A549 (cell line): Measurements from ENCODE around the gene SRSF11. TPM values are rescaled to one million over a fixed set of nuclear protein-coding genes. Genes with fewer than 3 reads are reported as not detected.

Experiments used
- polyA plus RNA-seq, 4 experiments: library from polyadenylated mRNA; depleted of rRNA in 3 of 4; stranded (reverse); fragments of >200 nt; fragmentation: RNase III in 1 of 4; extraction: RNeasy Plus Mini Kit Qiagen cat#74134 plus additional on column Dnase treatment in 1 of 4; gene quantifications; 2 replicates in 3 of 4; 3 replicates in 1 of 4; pipeline ENCODE4 v1.2.3, GENCODE V29; 2011 to 2017
- small RNA-seq, 6 experiments: library from RNA; depleted of rRNA; stranded (forward); fragments of <200 nt; gene quantifications; one replicate each; pipeline ENCODE3, GENCODE V24; 2012

The SRSF11 gene
- polyA plus RNA-seq, 2 of the 4 experiments (the other 2 are of a cell fraction) = 144 to 172 TPM

Small RNA genes lying within 50 kb of the gene (small RNA-seq; reads per million reads assigned to genes)
- gene RN7SL242P = 0 reads per million in 6 experiments

Other genes starting within 250 kb of the SRSF11 start
- gene LRRC40, start 15.8 kb upstream of the SRSF11 start, polyA plus RNA-seq (2011; rRNA removed) = 16.3 and 25.3 TPM in 2 replicates
- gene LRRC40, start 15.8 kb upstream of the SRSF11 start, polyA plus RNA-seq (2017; fragmentation: RNase III; extraction: RNeasy Plus Mini Kit Qiagen cat#74134 plus additional on column Dnase treatment) = 10.6 to 11.7 TPM (median 11.0 TPM) in 3 replicates
- 9.2 and 12.5 TPM in 2 replicates for gene ANKRD13C, start 133.3 kb downstream of the SRSF11 start, polyA plus RNA-seq (2011; rRNA removed)
- gene ANKRD13C, start 133.3 kb downstream of the SRSF11 start, polyA plus RNA-seq (2017; fragmentation: RNase III; extraction: RNeasy Plus Mini Kit Qiagen cat#74134 plus additional on column Dnase treatment) = 8.1 to 9.1 TPM (median 8.3 TPM) in 3 replicates
- 6.8 and 7.2 TPM in 2 replicates for gene CTH, start 189.9 kb downstream of the SRSF11 start, polyA plus RNA-seq (2011; rRNA removed)
- 2.3 to 3.8 TPM (median 3.7 TPM) in 3 replicates for gene CTH, start 189.9 kb downstream of the SRSF11 start, polyA plus RNA-seq (2017; fragmentation: RNase III; extraction: RNeasy Plus Mini Kit Qiagen cat#74134 plus additional on column Dnase treatment)